Ureter (tissue), 1 donor: ENCODE data around the gene PPP1R12B. TPM values are rescaled to one million over a fixed set of nuclear protein-coding genes. Genes with fewer than 3 reads are reported as not detected.
"Not testable (repeated sequence)": the region's sequence is repeated elsewhere in the genome, so short reads cannot be mapped to it uniquely, and the experiment has no call there.

ENCODE experiments used
- DNase-seq: peaks from one replicate; pipeline ENCODE4 v3.0.0-alpha.2; 2020; ENCODE audit warnings: low spot score
- total RNA-seq: library from RNA; stranded (reverse); gene quantifications from one replicate; pipeline ENCODE4 v1.2.4, GENCODE V29; 2023
- donor health status: DM: yes; HTN: yes; CAD: no.

The PPP1R12B gene
- total RNA-seq, 1 donor from 2014 or later = 207 TPM

DNA sequence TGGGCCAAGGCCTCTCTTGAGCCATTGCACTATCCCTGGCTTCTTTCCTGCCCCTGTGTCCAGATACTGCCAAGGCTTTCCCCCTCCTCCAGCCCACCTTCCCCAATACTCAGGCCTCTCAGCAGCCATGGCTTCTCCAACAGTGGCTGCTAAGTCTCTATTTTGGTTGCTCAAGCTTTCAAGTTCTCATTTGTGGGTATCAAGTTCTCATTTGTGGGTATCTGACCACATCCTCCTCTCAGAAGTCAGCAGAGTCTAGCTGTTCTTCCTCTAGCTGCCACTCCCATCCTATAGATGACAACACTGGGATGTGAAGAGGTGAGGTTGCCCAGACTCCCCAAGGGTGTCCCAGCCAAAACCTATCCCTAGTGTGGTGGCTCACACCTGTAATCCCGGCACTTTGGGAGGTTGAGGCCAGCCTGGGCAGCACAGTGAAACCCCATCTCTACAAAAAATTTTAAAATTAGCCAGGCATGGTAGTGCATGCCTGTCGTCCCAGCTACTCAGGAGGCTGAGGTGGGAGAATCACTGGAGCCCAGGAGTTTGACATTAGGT lies 280.8 kb downstream of the PPP1R12B start:
- not testable (repeated sequence) for DNase-seq

DNA sequence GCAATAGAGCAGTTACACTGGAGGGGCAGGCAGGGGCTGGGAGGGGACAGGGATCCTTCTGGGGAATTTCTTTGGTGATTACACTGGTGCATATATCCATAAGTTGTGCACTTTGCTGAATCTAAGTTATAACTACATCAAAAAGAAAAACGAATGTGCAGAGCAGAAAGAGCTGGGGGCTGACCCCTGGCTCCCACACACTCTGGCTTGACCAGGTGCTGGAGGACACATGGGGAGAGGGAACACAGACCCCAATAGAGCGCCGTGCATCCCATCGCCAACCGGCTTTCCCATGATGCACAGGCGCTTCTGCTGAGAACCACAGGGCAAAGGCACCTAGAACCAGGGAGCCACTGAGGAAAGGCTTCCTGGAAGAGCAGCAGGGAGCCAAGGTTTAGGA lies 281.6 kb downstream of the PPP1R12B start:
- not testable (repeated sequence) for DNase-seq

DNA sequence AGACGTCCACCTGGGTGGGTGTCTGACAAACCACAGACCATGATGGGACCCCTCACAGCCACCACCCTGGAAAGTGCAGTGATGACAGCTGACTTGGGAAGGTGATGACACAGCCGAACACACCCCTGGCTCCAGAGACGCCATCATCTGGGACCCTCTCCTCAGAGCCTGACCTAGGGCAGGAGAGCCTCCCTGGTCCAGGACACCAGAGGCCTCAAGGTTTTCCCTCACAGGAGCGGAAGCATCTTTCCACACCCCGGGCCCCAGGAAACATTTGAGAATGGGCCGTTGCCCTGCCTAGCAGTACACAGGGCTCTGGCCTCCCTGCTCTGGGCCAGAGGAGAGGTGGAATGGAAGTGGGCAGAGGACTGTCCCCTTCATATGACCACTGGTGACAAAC lies 282.0 kb downstream of the PPP1R12B start:
- DNase-seq = no peak

DNA sequence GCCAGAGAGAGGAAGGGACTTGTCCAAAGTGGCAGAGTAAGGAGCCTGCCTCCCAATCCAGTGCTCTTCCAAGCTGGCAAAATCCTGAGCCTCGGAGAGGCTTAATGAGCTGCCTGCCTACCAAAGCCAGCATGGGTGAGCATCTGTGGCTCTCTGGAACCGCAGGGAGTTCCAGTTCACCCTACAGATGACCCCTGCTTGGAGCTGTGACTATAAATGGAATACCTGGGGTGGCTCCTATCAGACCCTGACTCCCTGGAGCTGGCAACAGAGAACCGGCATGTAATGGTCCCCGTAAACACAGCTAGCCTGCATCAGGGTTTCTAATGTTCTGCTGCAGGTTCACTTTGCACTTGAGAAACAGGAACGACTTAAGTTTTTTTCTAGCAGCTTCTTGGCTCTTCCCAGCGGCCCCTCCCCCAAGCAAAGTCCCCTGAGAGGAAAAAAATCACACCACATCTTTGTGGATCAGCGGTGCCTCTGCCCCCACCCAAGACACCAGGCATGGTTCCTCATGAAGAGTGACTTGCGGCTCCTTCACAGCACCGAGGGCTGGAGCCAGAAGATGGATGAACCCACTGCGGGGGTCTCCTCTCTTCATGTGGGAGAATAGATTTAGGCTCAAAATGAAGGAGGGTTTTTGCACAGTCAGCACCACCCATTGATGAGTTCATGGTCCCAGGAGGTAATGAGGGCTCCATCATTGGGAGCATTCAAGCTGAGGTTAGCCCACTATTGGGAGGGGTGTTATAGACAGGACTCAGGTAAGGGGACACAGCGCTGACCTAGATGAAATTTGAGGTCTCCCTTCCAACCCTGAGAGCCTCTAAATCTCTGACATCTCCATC lies 282.8 kb downstream of the PPP1R12B start:
- no peak for DNase-seq

DNA sequence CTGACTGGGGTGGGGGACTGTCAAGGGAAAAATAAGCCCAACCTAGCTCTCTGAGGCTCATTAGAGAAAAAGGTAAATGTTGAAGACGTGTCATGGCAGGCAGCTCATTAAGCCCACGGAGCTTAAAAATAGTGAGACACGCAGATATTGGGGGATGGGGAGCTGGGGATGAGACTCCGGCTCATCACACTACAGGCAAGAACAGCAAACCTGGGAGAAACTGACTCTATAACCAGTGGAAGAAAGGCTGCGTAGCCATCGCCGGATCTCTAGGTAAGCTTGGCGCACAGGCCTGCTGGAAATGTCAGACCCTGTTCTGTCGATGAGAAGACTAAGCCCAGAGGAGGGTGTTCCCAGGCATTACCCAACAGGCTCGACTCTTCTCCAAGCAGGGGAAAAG lies 283.7 kb downstream of the PPP1R12B start:
- DNase-seq = no peak

DNA sequence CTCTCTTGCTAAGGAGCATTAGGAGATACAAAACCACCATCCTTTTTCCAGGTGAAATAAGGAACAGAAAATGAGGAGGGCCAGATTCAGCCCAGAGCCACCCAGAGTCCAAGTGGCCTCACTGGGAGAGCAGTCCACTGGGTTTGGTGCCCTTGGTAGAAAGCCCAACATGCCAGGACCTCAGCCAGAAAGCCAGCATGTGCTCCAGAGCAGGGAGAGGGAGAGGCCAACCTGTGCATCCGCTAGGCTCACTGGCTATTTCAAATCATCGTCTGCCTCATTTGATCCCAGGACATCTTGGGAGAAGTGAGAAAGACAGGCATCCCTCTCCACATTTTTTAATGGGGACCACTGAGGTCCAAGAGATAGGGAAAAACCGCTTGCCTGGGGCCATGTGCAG lies 287.7 kb downstream of the PPP1R12B start:
- DNase-seq = not testable (repeated sequence)

DNA sequence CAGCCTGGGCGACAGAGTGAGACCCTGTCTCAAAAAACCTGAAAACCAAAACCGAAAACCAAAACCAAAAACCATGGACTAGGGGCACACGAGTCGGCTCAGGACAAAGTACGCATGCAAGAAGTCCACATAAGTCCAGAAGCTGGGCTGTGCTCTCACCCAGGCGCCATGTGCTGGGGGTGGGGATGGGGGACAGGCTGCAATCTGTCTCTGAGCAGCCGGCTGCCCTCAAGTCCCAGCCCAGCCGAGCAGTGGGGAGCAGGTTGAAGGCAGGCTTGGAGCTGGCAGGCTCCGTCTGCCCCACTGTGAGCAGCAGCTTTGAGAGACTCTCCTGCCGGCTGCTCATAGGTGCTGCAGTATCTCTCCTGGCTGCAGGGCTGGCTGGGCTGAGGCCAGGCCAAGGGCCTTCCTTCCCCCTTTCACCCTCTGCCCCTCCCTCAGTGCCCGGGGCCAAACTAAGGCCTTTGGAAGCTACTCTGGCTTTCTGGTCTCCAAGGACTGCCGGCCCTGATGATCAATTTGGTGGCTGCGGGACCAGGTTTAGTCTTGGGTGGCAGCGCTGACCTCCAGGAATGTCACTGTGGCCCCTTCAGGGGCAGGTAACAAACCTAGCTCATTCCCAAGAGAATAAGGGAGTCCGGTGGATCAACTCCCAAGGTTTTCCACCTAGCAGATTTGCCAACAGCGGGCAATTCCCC lies 289.0 kb downstream of the PPP1R12B start:
- DNase-seq = not testable (repeated sequence)

DNA sequence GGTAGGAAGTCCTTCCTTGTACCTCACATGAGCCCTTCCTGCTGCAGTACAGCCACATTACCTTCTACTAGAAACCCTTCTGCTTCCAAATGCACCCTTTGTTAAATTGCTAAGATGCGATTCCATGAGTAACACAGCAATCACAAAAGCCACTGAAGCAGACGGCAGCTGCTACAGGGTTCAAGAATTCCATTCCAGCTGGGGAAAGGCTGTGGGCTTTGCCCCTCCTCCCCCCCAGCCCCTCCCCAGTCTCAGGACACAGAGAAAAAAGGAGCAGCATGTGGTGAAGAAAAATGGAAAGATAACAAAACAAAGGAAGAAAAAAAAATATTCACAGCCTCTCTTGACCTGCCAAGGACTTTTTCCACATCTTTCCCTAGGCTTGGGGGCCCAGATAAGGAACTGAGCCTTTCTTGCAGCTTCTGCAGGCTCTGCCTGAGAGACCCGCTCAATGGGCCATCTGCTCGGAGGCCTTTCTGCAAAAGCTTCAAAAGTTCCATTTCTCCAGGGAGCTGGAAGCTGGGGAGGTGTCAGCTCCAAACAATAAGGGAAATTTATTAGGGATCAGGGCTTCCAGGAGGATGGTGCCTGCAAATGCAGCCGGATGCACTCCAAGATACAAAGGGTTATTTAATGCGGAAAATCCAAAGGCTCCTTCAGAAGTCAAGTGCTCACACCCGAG lies 289.7 kb downstream of the PPP1R12B start:
- DNase-seq = no peak

DNA sequence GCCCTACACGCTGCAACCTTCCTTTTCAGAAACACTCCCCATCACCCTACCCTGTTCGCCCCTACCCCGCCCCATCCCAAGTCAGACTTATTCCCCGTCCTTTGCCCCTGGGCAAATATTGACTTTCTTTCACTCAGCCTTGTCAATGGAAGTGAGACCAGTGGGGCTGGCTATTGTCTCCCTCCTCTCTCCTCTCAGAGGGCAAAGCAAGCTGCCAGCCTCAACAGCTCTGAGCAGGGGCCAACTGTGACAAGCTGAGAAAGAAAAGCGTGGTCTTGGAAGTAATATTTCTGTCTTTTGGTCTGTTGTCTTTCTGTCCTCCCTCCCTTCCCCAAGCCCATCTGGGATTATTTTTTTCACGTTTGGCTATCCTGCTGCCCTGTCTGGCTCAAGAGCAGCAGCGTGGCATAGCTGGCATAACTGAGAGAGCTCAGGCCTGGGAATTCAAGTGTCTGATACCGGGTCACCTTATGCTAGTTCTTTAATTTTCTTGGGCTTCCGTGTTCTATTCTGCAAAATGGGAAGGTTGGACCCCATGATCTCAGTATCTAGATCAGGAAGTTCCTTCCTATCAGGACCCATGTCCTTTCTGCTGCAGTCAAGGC lies 290.3 kb downstream of the PPP1R12B start:
- DNase-seq = not testable (repeated sequence)

DNA sequence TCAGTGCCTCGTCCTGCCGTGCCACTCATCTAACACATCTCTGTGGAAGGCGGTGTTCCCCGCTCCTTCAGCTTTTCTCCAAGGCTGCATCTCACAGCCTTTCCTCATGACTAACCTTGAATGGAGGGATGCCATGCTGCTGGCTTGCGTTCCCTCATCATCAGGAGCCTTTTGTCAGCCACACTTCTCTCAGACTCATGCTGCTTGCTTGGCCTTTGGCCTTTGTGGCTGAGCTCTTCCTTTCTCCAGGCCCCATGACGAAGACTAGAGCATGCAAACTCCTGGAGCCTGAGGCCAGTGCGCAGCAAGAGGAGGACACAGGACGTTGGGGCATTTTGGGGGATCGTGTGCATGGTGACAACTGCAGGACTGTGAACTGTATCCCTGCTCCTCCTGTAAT lies 291.0 kb downstream of the PPP1R12B start:
- DNase-seq = no peak

DNA sequence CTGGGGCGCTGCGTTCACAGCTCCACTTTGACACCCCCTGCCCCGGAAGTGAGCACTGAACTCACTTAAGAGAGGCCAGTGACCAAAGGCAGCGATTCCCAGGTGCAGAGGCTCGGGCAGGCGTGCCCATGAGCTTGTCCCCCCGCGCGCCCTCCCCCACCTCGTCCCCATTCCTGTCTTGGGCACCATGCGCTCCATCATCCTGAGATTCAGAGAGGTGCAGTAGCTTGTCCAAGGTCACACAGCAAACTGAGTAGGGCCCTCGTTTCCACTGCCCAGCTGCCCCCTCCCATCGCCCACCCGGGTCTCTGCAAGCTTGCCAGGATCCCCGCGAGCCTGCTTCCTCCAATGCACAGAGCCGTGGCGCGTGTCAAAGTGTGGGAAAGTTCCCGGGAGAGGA lies 293.7 kb downstream of the PPP1R12B start:
- no peak for DNase-seq

Other genes with a start within 250 kb of the PPP1R12B start
- gene GPR37L1, start 225.8 kb upstream of the PPP1R12B start, total RNA-seq = 0.10 TPM
- 79.5 TPM for gene ARL8A, start 204.0 kb upstream of the PPP1R12B start, total RNA-seq
- gene PTPN7, start 188.1 kb upstream of the PPP1R12B start, total RNA-seq = 4.2 TPM
- 9.2 TPM for gene LGR6, start 154.9 kb upstream of the PPP1R12B start, total RNA-seq
- gene UBE2T, start 6.8 kb upstream of the PPP1R12B start, total RNA-seq = 3.3 TPM